SK-N-MC (cell line): ENCODE results near the gene FAT1.

ENCODE experiments used
- EZH2 ChIP-seq: fragments of 200-600 bp; sonication (generic); IDR thresholded peaks from one replicate; pipeline ENCODE4 v1.6.1; 2017; ENCODE audit warnings: antibody characterized with exemption
- FOXP2 ChIP-seq: optimal IDR thresholded peaks from 2 replicates; pipeline ENCODE3; 2011; ENCODE audit warnings: mild to moderate bottlenecking, moderate library complexity; ENCODE audit not compliant: insufficient read depth; ENCODE audit errors: extremely low read length, control extremely low read depth
- POLR2AphosphoS5 ChIP-seq: IDR thresholded peaks from 2 replicates; pipeline ENCODE4 v1.6.1; 2012; ENCODE audit warnings: mild to moderate bottlenecking, low read depth, low read length, borderline replicate concordance

GRCh38 chr4:186605261-186605865 is 118.3 kb downstream of the FAT1 start:
- no peak for TF ChIP-seq EZH2
- no peak for TF ChIP-seq POLR2AphosphoS5
- TF ChIP-seq FOXP2, result no peak
